Left forelimb (tissue), 1 donor: Measurements from ENCODE around the gene PRRC1.

Source experiments
- DNase-seq: peaks from one replicate; pipeline ENCODE4 v3.0.0-alpha.2; 2018; ENCODE audit warnings: low spot score

Gene PRRC1

DNA sequence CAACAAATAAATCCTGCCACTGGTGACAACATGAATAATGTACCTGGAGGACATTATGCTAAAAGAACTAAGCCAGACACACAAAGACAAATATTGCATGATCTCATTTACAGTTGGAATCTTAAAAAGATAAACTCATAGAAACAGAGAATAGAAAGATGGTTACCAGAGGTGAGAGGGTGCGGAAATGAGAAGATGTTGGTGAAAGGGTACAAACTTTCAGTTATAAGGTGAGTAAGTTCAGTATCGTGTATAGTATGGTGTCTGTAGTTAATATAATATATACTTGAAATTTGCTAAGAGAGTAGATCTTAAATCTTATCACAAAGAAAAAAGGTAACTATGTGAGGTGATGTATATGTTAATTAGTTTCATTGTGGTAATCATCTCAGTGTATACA, 63.3 kb downstream of the PRRC1 start:
- DNase-seq = no peak

DNA sequence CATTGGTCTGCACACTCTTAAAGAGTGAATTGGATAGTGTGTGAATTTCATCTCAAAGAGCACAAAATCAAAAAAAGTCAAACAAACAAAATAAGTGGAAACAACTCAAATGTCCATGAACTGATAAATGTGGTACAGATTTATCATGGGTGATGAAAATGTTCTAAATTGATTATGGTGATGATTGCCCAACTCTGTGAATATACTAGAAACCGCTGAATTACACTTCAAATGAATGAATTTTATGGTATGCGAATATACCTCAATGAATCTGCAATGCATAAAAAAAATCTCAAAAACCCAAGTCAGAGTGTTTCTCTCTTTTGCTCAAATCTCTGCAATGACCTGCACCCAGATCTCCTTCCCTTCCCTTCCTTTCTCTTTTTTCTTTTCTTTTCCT, 64.0 kb downstream of the PRRC1 start:
- no peak for DNase-seq

DNA sequence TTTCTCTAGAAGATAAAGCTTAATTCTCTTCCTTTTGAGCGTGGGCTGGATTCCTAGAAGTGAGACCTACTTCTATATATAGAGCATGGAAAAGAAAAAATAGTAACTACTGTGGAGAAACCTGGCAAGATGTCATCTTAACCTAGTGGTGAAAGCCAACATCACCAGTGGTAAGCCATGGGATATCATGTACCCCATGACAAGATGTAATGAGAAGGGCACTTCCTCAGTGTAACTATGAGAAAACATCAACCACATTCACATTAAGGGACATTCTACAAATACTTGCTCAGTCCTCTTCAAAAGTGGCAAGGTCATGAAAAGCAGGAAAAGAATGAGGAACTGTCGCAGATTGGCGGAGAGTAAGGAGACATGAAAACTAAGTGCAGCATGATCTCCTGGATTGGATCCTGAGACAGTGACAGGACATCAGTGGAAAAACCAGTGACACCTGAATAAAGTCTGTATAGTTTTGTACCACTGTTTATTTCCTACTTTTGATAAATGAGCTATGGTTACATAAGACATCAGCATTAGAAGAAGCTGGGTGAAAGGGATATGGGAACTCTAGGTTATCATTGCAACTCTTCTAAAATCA, 65.4 kb downstream of the PRRC1 start:
- DNase-seq = no peak

DNA sequence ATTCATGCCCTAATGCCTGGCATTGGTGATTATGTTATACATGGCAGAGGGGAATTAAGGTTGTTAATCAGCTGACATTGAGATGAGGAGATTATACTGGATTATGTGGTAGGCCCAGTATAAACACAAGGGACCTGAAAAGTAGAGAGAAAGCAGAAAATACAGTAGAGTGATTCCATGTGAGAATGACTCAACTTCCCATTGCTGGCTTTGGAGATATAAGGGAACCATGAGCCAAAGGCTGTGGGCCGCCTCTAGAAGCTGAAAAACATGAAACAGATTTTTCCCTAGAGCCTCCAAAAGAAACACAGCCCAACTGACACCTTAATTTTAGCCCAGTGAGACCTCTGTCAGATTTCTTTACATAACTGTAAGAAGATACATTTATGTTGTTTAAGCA, 66.4 kb downstream of the PRRC1 start:
- no peak for DNase-seq

DNA sequence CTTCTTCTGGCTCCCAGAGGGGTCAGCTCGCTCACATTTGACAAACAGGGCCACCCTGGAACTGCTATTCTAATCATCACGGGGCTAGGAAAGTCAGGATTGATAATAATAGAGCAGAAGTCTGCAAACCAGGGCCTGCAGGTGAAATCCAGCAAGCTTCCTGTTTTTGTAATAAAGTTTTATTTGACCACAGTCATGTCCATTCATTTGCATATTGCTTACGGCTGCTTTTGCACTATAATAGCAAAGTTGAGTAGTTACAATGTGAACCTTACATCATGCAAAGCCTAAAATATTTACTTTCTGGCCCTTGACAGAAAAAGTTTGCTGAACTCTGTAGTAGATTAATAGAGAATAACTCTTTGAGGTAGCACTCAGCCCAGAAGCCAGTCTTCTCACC, 68.2 kb downstream of the PRRC1 start:
- DNase-seq = no peak

DNA sequence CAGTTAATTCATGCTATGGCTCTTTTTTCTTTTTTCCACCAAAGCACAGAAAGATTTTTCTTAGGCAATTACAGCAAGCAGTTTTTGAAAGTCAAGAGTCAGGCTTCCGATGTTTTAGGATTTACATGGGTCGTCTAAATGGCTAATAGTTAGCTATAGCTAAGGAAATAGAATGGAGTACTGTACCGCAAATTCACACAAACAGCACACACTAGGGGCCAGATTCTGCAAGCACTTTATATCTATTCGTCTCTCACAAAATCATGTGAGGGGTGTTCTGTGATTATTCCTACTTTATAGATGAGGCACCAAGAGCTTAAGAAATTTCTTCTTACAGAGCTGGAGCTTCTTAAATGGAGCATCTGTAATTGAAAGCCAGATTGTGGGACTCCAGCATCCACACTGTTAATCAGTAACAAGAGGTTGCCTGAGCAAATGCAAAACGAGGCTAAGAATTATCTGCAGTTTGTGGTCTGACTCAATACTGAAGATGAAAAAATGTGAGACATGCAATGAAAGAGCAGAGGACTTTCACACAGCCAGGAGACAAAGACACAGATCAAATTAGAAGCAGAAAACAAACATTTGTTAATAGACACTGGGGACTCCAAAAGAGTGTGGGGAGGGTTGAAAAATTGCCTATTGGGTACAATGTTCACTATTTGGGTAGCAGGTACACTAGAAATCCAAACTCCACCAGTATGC, 68.8 kb downstream of the PRRC1 start:
- DNase-seq = no peak

DNA sequence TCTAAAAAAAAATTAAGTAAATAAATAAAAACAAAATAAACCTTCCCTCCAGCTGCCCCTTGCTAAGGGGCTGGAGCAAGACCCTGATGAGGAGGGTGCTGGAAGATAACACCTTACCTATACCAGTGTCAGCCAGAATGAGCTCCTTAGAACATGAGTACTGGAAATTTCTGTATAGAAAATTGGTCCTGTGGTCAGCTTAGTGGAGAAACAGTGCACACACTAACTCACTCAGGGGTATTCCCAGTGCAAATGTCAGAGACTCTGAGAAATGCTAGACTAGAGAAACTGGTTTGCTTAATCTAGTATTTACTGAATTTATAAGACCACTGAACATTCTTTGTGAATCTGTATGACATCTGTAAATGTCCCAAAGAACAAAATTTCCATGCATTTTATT, 69.4 kb downstream of the PRRC1 start:
- no peak for DNase-seq

DNA sequence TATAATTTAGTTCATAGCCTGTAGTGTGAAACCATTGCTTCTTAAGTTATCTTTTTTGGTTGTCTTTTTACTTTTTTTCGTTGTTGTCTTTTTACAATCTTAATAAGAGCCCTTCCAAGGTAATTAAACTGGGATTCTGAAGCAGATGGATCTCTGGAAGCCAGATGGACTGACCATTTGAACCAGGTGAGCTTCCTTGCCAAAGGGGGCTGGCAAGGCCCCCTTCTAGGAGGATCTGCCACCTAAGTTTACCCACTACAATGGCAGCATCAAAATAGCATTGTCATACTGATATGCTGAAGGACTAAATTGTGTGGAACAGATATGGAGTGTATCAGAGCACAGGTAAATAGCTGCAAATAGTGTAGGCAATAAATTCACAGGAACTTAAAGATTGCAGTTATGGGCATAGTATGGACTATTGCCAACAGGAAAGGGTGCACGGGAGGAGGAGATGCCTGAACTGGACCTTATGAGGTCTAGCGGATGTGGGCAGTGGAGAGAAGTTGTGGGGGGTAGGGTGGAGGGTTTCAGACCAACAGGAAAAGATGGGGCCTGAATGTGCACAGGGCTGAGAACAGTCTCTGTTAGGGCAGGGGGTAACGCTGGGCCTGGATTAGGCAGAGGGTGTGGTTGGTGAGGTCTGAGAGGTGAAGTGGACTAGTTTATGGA, 69.9 kb downstream of the PRRC1 start:
- no peak for DNase-seq

DNA sequence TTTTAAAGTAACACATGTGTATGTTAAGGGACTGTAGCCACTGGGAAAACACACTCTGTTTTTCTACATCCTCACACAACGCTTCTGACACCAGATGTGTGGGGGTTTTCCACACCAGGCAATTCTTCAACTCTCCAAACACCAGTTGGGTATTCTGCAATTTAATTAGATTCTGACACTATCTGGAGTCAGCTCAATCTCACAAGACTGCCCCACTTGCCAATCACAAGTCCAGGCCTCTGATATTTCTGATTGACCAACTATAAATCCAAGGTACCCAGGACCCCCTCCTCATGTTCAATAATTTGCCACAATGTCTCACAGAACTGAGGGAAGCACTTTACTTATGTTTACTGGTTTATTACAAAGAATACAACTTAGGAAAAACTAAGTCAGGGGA, 70.9 kb downstream of the PRRC1 start:
- no peak for DNase-seq

DNA sequence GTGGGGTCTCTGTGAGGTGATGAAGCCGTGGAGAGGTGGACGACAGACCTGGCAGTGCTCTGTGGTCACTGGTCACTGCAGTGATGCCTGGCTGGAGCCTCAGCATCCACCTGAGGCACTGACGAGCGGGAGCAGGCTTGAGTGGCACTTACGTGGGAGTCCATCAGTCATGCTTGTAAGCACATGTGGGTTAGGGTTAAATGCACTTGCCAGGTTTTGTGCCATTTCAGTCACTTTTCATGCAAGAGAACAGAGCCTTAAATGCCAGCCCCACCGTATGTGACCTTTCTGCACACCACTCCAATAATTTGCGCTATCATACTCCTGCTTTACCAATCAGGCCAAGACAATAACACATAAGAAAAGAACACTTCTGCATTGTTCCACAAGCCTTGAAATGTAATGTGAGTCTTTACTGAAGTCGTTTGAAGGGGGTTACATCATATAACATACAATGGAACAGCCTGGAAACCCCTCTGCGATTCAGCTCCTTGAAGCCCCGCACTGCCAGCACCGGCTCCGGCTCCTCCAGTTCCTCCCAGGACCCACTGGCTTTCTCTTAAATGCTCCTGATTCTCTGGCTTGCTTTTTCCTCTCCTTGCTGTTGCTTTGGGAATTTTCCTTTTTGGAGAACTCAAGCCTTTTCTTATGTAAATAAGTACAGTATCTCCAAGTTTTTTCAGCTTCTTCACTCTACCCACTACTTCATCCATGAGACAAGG, 72.0 kb downstream of the PRRC1 start:
- DNase-seq = no peak

DNA sequence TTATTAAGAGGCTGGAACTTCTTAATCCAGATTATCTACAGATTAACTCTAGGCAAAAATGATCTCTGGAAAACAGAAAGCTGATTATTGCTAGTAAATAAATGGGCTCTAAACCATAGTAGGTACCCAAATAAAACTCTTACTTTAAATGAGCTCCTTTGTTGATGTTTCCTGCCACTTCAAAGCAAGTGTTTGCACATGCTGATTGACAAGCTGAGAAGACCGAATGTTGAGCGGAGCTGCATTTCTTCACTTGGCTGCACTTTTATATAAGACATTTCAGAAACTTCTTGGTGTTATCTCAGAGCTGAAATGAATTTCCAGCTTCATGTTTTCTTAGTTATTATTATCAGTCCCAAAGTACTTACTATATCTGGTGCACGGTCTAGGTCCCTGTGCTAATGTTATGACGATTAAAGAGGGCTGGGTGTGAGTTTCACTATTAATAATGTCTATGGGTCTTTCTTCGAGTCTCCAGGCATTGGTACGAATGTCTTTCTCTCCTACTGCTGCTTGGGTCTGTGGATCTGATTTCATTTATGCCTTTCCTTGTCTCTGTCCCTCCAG, 72.8 kb downstream of the PRRC1 start:
- no peak for DNase-seq

DNA sequence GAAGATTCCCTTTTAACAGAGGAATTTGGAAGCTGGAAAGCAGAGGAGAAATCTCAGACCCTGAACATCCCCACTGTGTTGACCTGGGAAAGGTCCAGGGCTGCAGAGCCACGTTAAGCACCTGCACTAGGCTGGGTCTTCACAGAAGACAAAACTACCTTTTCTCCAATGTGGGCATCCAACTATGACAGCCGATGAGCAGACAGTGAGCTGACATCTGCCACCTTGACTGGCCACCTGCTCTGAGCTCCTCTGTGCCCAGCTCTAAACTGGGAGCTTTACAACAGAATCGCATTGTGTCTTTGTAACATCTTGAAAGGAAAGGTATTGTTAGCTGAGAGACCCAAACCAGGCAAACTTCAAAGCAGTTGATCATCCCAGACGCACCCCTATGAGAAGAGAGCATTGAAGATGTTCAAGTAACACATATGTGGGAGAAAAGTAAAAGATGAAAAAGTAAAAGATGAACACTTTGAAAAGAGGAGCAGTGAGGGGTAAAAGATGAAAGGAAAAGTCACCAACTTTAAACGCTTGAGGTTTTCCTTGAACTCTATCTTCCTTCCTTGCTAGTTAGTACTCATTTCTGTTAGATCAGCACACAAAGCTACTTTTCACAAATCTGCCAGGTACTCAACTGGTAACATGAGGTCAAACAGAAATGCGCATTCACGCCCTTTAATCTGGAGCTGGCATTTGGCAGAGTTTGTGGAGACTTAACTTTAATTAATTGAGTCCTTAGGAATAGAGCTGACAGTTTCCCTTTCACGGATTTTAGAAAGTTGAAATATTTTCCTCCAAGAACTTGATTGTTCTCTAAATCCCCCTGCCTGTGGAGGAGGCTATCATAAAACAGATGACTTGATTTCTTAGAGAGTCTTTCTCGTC, 78.3 kb downstream of the PRRC1 start:
- no peak for DNase-seq

DNA sequence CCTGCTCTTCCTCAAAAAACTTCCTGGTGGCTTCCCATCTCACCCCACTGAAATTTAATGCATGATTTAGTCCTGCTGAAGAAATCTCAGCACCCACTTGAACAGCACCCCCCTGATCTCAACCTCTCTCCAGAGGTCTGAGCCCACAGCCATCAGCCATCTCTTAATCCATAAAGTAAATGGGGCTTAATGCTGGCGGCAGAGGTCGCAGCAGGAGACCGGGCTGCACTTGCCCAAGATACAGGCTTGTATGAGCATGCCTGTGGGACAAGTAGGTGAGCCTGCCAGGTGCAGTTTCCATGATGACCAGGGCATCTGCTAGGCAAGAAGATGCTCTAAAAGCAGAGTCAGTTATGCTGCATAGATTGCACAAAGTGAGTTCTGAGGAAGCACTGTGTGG, 79.1 kb downstream of the PRRC1 start:
- DNase-seq = no peak

DNA sequence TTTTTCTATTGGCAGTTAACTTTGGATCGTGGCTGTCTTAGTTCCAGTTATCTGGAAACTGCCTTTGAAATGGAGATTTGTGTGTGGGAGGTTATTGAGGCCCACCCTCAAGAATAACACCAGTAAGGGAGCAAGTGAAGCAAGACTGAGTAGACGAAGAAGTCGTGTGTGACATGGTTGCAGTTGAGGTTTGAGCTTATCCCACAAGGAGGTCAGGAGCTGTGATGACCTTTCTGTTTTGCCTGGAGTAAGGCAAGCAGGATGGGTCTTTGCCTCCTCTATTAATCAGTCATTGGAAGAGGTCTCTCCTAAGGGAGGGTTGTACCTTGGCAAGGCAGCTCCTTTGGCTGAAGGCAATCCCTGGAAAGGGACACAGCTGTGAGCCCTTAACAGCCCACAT, 81.9 kb downstream of the PRRC1 start:
- no peak for DNase-seq

DNA sequence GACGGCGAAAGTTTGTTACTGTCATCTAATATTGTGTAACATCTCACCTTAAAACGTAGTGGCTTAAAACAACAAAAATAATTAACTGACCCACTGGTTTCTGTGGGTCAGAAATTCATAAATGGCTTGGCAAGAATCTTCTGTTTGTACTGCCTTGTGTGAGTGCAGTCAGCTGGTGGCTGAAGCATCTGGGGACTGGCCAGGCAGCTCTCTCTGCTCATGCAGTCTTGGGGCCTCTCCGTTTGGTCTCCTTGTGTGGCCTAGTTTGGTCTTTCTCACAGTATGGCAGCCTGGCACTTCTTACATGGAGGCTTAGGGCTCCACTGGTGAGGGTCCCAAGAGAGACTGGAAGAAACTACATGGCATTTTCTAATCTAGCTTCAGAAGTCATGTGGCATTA, 82.4 kb downstream of the PRRC1 start:
- no peak for DNase-seq

DNA sequence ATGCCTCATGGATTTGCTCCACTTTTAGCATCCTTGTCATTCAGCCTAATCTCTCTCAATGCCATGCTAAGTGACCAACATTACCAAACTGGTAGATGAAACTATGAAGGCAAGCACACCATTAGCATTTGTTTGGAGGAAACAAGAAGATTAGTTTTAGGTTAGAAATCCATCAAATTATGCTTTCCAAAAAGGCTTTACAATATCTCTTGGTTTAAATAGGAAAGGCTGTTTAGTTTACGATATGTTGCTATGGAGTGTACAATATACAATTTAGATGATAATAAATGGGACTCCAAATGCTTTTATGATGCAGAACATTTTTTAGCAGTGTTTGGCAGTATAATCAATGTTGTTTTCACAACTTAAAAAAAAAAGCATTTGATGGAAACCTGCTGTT, 83.7 kb downstream of the PRRC1 start:
- no peak for DNase-seq

DNA sequence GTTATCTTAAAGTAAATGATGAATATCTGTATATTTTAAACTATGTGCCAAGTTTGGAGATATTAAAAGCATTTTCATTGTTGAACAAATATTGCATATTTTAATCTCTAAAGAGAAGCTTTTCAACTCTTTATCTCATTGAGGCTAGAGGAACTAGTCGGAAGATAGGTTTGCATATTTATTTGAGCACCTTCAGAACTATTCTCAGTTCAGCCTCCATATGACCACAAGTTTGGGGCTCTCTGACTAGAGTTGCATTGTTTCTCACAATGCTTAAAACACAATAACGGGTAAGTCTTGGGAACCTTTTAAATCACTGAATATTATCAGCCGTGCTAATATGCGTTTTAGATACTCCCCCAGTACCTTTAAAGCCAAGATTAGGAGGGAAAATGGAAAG, 84.2 kb downstream of the PRRC1 start:
- no peak for DNase-seq

DNA sequence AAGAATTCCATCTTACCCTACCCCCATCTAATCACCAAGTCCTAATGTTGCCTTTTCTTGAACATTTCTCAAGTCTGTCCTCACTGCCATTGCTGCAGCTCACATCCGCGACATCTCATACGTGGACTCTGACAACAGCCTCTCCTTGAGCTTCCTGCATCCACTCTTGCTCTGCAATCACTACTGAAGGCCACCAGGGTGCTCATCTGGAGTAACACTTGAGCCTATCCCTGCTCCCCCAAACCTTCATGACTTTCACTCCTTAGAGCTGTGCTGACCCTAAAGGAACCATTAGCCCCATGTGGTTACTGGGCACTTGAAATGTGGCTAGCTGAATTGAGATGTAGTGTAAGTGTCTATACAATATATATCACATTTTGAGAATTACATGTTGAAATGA, 85.0 kb downstream of the PRRC1 start:
- no peak for DNase-seq

DNA sequence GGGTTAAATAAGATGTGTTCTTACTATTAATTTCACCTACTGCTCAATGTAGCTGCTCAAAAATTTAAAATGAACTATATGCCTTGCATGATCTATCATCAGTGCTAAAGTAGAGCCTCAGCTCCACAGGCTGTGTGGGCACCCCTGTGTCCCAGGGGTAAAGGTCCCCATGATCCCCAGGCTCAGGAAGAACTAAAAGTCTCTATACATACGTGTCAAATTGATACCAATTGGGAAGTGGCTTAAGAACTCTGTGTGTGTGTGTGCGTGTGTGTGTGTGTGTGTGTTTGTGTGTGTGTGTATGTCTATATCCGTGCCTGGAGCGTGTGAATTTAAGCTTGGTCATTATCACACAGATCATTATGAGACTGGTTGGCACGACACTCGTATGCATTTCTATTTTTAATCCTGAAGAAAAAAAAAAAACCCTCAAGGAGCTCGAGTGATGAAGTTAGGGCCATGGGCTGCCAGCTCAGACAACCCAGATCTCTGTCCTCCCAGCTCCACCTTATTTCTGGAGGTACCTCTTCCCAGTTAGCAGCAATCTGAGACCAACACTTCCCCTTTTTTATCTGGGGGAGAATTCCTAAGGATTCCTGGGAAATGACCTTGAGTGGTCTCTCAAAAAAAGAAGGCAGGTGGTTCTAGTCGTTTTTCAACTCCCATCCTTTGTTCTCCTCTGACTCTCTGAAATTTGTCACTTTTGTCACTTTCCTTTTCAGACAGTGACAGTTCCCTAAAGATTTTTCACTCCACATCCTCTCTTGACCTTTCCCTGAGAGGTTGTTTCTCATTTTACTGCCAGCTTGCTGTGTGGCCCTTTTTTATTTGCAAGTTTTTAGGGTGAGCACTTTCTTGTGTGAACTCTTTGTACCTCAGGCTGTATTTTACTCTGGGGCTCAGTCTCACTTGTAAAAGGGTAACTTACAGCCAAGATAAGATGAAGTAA, 85.7 kb downstream of the PRRC1 start:
- no peak for DNase-seq
